Right lobe of liver (tissue), 4 donors: Measurements from ENCODE around the gene PKM.

Source experiments
- POLR2A ChIP-seq: fragments of 450-650 bp; IDR thresholded peaks from one replicate; pipeline ENCODE4 v1.6.1; 2017; ENCODE audit warnings: antibody characterized with exemption, mild to moderate bottlenecking
- TF ChIP-seq, protein P1 (sequence below), 4 donors: fragments of 200-600 bp in 3 of 4; fragments of 450-650 bp in 1 of 4; IDR thresholded peaks; one replicate each; pipeline versions ENCODE4 v1.5.1 to v1.8.0; 2016 to 2022; ENCODE audit warnings: antibody characterized with exemption in 4 of 4, mild to moderate bottlenecking in 2 of 4
- donor health status: DM: no; HTN: no; CAD: no.
- donor health status: DM: no; HTN: no; CAD: no.
- donor health status: DM: no; HTN: yes; CAD: no.

GRCh38 chr15:72162569-72162968, 68.4 kb downstream of the PKM start:
- TF ChIP-seq, protein P1, sequence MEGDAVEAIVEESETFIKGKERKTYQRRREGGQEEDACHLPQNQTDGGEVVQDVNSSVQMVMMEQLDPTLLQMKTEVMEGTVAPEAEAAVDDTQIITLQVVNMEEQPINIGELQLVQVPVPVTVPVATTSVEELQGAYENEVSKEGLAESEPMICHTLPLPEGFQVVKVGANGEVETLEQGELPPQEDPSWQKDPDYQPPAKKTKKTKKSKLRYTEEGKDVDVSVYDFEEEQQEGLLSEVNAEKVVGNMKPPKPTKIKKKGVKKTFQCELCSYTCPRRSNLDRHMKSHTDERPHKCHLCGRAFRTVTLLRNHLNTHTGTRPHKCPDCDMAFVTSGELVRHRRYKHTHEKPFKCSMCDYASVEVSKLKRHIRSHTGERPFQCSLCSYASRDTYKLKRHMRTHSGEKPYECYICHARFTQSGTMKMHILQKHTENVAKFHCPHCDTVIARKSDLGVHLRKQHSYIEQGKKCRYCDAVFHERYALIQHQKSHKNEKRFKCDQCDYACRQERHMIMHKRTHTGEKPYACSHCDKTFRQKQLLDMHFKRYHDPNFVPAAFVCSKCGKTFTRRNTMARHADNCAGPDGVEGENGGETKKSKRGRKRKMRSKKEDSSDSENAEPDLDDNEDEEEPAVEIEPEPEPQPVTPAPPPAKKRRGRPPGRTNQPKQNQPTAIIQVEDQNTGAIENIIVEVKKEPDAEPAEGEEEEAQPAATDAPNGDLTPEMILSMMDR (IDR thresholded peaks at IDR 0.05) = no peak
- TF ChIP-seq POLR2A = no peak
